ENCODE results near the gene UBE2G1.

UBE2G1 gene

DNA sequence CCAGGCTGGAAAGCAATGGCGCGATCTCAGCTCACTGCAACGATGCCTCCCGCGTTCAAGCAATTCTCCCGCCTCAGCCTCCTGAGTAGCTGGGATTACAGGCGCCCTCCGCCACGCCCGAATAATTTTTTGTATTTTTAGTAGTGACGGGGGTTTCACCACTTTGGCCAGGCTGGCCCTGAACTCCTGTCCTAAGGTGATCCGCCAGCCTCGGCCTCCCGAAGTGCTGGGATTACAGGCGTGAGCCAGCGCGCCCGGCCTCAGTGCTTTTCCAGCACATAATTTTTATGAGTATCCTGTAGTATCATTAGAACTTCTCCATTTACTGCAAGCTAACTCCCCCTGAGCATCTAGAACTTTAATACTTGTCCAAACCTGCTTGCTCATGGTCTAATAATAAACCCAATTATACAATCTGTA lies 1.8 kb downstream of the UBE2G1 start:
- peak overlapping the region in 1 of 2 experiments; percentile 82 for H3K27ac ChIP-seq (ENCODE audit: insufficient read depth in 1 of 2, low read depth in 1 of 2, low read length in 2 of 2, poor library complexity in 1 of 2, severe bottlenecking in 2 of 2)
- DNase-seq = no peak
- 93% methylated on average over 10 of the region's 18 CpGs for WGBS (ENCODE audit: insufficient coverage)
- peak overlapping the region in 6 of 7 experiments; percentile 72 to 92 (median 91) for H3K4me3 ChIP-seq (ENCODE audit: control insufficient read depth in 1 of 7, extremely low read depth in 1 of 7, insufficient read depth in 4 of 7, low read depth in 2 of 7, low read length in 6 of 7)
- peaks cover 0 to 8% (median 4%) of the 10 kb centered on the region in 4 experiments for H3K36me3 ChIP-seq (ENCODE audit: control insufficient read depth in 4 of 4, insufficient read depth in 4 of 4, low read length in 3 of 4)
- peaks cover 0 to 9% (median 8%) of the 10 kb centered on the region in 4 experiments for H3K4me1 ChIP-seq (ENCODE audit: control extremely low read depth in 1 of 4, control insufficient read depth in 4 of 4, insufficient read depth in 4 of 4, low read length in 3 of 4)
- POLR2A ChIA-PET = interaction anchor here (0.6 kb wide), 1 partner anchor 60 kb away, joined by 4 read pairs; no protein-coding TSS in a partner anchor
- no peaks in the 10 kb centered on the region for H3K27me3 ChIP-seq (replicated peaks in 2 of 5; ENCODE audit: control insufficient read depth in 4 of 5, insufficient read depth in 5 of 5, low read length in 4 of 5)
- CTCF ChIA-PET = interaction anchor here (0.8 kb wide), 1 partner anchor 50 kb away, joined by 3 read pairs; no protein-coding TSS in a partner anchor
- no peaks in the 10 kb centered on the region for H3K9me3 ChIP-seq (ENCODE audit: control extremely low read depth in 1 of 5, control insufficient read depth in 4 of 5, insufficient read depth in 2 of 5, low read depth in 1 of 5, low read length in 4 of 5)

DNA sequence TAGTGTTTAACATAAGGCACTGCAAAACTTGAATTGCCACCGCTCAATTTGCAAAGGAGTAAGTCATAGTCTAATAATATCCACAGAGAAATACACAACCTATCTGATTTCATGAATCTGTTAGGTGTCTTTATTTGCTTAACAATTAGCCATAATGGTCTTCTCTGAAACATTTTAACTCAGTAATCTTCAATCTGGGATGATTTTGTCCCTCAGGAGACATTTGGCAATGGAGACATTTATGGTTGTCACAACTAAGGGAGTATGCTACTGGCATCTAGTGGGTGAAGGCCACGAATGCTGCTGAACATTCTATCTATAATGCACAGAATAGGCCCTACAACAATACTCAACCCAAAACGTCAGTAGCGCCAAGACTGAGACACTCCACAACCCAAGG lies 4.3 kb downstream of the UBE2G1 start:
- no peak overlapping the region for H3K4me3 ChIP-seq (ENCODE audit: control insufficient read depth in 1 of 7, extremely low read depth in 1 of 7, insufficient read depth in 4 of 7, low read depth in 2 of 7, low read length in 6 of 7)
- H3K4me1 ChIP-seq (ENCODE audit: control extremely low read depth in 1 of 4, control insufficient read depth in 4 of 4, insufficient read depth in 4 of 4, low read length in 3 of 4) = peaks cover 0 to 9% (median 8%) of the 10 kb centered on the region in 4 experiments
- POLR2A ChIA-PET = no interaction called here
- peak in 2 of 3 donors; percentile 14 to 15 for DNase-seq
- no peaks in the 10 kb centered on the region for H3K27me3 ChIP-seq (replicated peaks in 2 of 5; ENCODE audit: control insufficient read depth in 4 of 5, insufficient read depth in 5 of 5, low read length in 4 of 5)
- peaks cover 2 to 8% (median 4%) of the 10 kb centered on the region in 4 experiments for H3K36me3 ChIP-seq (ENCODE audit: control insufficient read depth in 4 of 4, insufficient read depth in 4 of 4, low read length in 3 of 4)
- no peak overlapping the region for H3K27ac ChIP-seq (ENCODE audit: insufficient read depth in 1 of 2, low read depth in 1 of 2, low read length in 2 of 2, poor library complexity in 1 of 2, severe bottlenecking in 2 of 2)
- CTCF ChIA-PET = no interaction called here
- H3K9me3 ChIP-seq (ENCODE audit: control extremely low read depth in 1 of 5, control insufficient read depth in 4 of 5, insufficient read depth in 2 of 5, low read depth in 1 of 5, low read length in 4 of 5) = no peaks in the 10 kb centered on the region
- no CpG with 5 or more reads among the region's 4 CpGs for WGBS (ENCODE audit: insufficient coverage)

DNA sequence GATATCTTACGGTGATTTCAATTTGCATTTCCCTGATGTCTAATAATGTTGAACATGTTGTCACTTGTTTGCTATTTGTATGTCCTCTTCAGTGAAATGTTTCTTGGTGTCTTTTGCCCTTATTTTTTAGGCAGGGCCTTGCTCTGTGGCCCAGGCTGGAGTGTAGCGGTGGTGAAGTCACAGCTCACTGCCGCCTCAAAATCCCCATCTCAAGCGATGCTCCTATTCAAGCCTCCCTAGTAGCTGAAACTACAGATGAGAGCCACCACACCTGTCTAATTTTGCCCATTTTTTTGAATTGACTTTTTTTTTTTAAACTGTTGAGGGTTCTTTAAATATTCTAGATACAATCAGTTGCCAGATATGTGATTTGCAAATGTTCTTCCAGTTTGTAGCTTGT lies 8.3 kb downstream of the UBE2G1 start:
- peaks cover 2 to 6% (median 4%) of the 10 kb centered on the region in 4 experiments for H3K36me3 ChIP-seq (ENCODE audit: control insufficient read depth in 4 of 4, insufficient read depth in 4 of 4, low read length in 3 of 4)
- no peak for DNase-seq
- ChIA-PET CTCF (interaction anchor here (0.9 kb wide), 1 partner anchor 52 kb away, joined by 3 read pairs; no protein-coding TSS in a partner anchor), POLR2A (interaction anchor here (0.7 kb wide), 1 partner anchor 11 kb away, joined by 3 read pairs; no protein-coding TSS in a partner anchor)
- no peaks in the 10 kb centered on the region for H3K9me3 ChIP-seq (ENCODE audit: control extremely low read depth in 1 of 5, control insufficient read depth in 4 of 5, insufficient read depth in 2 of 5, low read depth in 1 of 5, low read length in 4 of 5)
- H3K27me3 ChIP-seq (replicated peaks in 2 of 5; ENCODE audit: control insufficient read depth in 4 of 5, insufficient read depth in 5 of 5, low read length in 4 of 5) = no peaks in the 10 kb centered on the region
- H3K4me3 ChIP-seq (ENCODE audit: control insufficient read depth in 1 of 7, extremely low read depth in 1 of 7, insufficient read depth in 4 of 7, low read depth in 2 of 7, low read length in 6 of 7) = no peak overlapping the region
- no CpG with 5 or more reads among the region's 4 CpGs for WGBS (ENCODE audit: insufficient coverage)
- no peak overlapping the region for H3K27ac ChIP-seq (ENCODE audit: insufficient read depth in 1 of 2, low read depth in 1 of 2, low read length in 2 of 2, poor library complexity in 1 of 2, severe bottlenecking in 2 of 2)
- H3K4me1 ChIP-seq (ENCODE audit: control extremely low read depth in 1 of 4, control insufficient read depth in 4 of 4, insufficient read depth in 4 of 4, low read length in 3 of 4) = no peaks in the 10 kb centered on the region

DNA sequence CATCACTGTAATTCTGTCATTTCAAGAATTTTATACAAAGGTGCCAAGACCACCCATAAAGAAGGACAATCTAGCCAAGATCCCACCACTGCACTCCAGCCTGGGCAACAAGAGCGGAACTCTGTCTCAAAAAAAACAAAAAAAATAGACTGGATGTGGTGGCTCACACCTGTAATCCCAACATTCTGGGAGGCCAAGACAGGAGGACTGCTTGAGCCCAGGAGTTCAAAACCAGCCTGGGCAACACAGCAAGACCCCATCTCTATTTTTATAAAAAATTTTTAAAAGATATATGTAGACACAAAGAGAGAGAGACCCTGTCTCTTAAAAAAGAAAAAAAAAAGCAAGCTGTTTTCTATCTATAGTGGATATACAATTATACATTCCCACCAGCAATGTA lies 8.8 kb downstream of the UBE2G1 start:
- 100% methylated on average over 1 of the region's 1 CpG for WGBS (ENCODE audit: insufficient coverage)
- ChIA-PET POLR2A (interaction anchor here (0.7 kb wide), 1 partner anchor 12 kb away, joined by 3 read pairs; no protein-coding TSS in a partner anchor), CTCF (interaction anchor here (0.9 kb wide), 1 partner anchor 52 kb away, joined by 3 read pairs; no protein-coding TSS in a partner anchor)
- no peaks in the 10 kb centered on the region for H3K9me3 ChIP-seq (ENCODE audit: control extremely low read depth in 1 of 5, control insufficient read depth in 4 of 5, insufficient read depth in 2 of 5, low read depth in 1 of 5, low read length in 4 of 5)
- DNase-seq = no peak
- no peaks in the 10 kb centered on the region for H3K27me3 ChIP-seq (replicated peaks in 2 of 5; ENCODE audit: control insufficient read depth in 4 of 5, insufficient read depth in 5 of 5, low read length in 4 of 5)
- H3K27ac ChIP-seq (ENCODE audit: insufficient read depth in 1 of 2, low read depth in 1 of 2, low read length in 2 of 2, poor library complexity in 1 of 2, severe bottlenecking in 2 of 2) = no peak overlapping the region
- H3K36me3 ChIP-seq (ENCODE audit: control insufficient read depth in 4 of 4, insufficient read depth in 4 of 4, low read length in 3 of 4) = peaks cover 2 to 5% (median 3%) of the 10 kb centered on the region in 4 experiments
- H3K4me1 ChIP-seq (ENCODE audit: control extremely low read depth in 1 of 4, control insufficient read depth in 4 of 4, insufficient read depth in 4 of 4, low read length in 3 of 4) = no peaks in the 10 kb centered on the region
- H3K4me3 ChIP-seq (ENCODE audit: control insufficient read depth in 1 of 7, extremely low read depth in 1 of 7, insufficient read depth in 4 of 7, low read depth in 2 of 7, low read length in 6 of 7) = no peak overlapping the region

DNA sequence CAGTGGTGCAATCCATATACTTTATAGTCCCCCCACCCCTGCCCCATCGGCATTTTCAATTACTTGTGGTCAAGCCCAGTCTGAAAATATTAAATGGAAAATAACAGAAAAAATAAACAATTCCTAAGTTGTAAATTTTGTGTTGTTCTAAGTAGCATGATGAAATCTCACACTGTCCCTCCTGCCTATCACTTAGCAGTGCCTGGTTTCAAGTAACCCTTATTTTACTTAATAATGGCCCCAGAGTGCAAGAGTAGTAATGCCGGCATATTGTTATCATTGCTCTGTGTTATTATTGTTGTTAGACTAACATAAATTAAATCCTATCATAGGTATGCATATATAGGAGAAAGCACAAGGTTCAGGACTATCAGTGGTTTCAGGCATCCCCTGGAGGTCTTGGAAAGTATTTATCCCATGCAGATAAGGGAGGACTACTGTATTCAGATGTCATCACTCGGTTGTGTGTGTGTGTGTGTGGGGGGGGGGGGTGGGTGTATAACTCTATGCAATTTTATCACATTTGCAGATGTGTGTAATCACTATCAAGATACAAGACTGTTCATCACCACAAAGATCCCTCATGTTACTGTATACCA lies 9.3 kb downstream of the UBE2G1 start:
- H3K4me1 ChIP-seq (ENCODE audit: control extremely low read depth in 1 of 4, control insufficient read depth in 4 of 4, insufficient read depth in 4 of 4, low read length in 3 of 4) = no peaks in the 10 kb centered on the region
- POLR2A ChIA-PET = no interaction called here
- no peak overlapping the region for H3K27ac ChIP-seq (ENCODE audit: insufficient read depth in 1 of 2, low read depth in 1 of 2, low read length in 2 of 2, poor library complexity in 1 of 2, severe bottlenecking in 2 of 2)
- H3K4me3 ChIP-seq (ENCODE audit: control insufficient read depth in 1 of 7, extremely low read depth in 1 of 7, insufficient read depth in 4 of 7, low read depth in 2 of 7, low read length in 6 of 7) = no peak overlapping the region
- no CpG with 5 or more reads among the region's 3 CpGs for WGBS (ENCODE audit: insufficient coverage)
- H3K36me3 ChIP-seq (ENCODE audit: control insufficient read depth in 4 of 4, insufficient read depth in 4 of 4, low read length in 3 of 4) = peaks cover 0 to 3% (median 1%) of the 10 kb centered on the region in 4 experiments
- H3K27me3 ChIP-seq (replicated peaks in 2 of 5; ENCODE audit: control insufficient read depth in 4 of 5, insufficient read depth in 5 of 5, low read length in 4 of 5) = no peaks in the 10 kb centered on the region
- no peaks in the 10 kb centered on the region for H3K9me3 ChIP-seq (ENCODE audit: control extremely low read depth in 1 of 5, control insufficient read depth in 4 of 5, insufficient read depth in 2 of 5, low read depth in 1 of 5, low read length in 4 of 5)
- CTCF ChIA-PET = interaction anchor here (0.9 to 1.4 kb wide), 2 partner anchors 19 to 51 kb away, joined by 3 read pairs; no protein-coding TSS in a partner anchor
- DNase-seq = no peak

DNA sequence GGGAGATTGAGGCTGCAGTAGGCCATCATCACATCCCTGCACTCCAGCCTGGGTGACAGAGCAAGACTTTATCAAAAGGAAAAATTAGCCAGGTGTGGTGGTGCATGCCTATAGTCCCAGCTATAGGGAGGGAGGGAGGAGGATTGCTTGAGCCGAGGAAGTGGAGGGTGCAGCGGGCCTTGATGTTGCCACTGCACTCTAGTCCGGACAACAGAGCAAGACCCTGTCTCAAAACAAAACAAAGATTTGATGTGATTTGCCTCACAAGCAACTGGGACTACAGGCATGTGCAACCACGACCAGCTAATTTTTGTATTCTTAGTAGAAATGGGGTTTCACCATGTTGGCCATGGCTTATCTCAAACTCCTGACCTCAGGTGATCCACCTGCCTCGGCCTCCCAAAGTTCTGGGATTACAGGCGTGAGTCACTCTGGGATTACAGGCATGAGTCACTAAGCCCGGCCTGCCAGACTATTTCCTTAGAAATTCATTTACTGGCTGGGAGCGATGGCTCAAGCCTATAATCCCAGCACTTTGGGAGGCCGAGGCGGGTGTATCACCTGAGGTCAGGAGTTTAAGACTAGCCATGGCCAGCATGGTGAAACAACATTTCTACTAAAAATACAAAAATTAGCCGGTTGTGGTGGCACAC lies 11.5 kb downstream of the UBE2G1 start:
- ChIA-PET POLR2A (no interaction called here), CTCF (interaction anchor here (1.1 kb wide), 1 partner anchor 61 kb away, joined by 3 read pairs; no protein-coding TSS in a partner anchor)
- DNase-seq = no peak
- Histone ChIP-seq H3K4me1 (ENCODE audit: control extremely low read depth in 1 of 4, control insufficient read depth in 4 of 4, insufficient read depth in 4 of 4, low read length in 3 of 4) (no peaks in the 10 kb centered on the region), H3K4me3 (ENCODE audit: control insufficient read depth in 1 of 7, extremely low read depth in 1 of 7, insufficient read depth in 4 of 7, low read depth in 2 of 7, low read length in 6 of 7) (no peak overlapping the region), H3K27ac (ENCODE audit: insufficient read depth in 1 of 2, low read depth in 1 of 2, low read length in 2 of 2, poor library complexity in 1 of 2, severe bottlenecking in 2 of 2) (no peak overlapping the region), H3K9me3 (ENCODE audit: control extremely low read depth in 1 of 5, control insufficient read depth in 4 of 5, insufficient read depth in 2 of 5, low read depth in 1 of 5, low read length in 4 of 5) (no peaks in the 10 kb centered on the region), H3K27me3 (replicated peaks in 2 of 5; ENCODE audit: control insufficient read depth in 4 of 5, insufficient read depth in 5 of 5, low read length in 4 of 5) (no peaks in the 10 kb centered on the region), H3K36me3 (ENCODE audit: control insufficient read depth in 4 of 4, insufficient read depth in 4 of 4, low read length in 3 of 4) (peaks cover 0 to 2% (median 0%) of the 10 kb centered on the region in 4 experiments)
- 98% methylated on average over 10 of the region's 11 CpGs for WGBS (ENCODE audit: insufficient coverage)

DNA sequence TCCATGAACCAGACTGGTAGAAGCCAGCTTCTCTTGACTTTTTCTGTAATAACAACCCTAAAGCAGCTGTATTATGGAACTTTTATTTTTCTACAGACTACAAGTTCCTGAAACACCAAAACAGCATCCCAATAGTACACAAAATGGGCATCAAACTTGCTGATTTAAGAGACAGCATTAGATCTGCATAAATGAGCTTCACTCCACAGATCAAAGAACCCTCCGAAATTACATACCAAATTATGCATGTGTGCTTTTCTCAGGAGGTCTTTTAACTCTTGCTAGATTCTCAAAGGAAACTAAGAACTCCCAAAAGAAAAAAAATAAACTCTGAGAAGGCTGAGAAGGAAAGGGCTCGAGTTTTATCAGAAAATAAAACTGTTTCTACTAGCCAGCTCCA lies 12.3 kb downstream of the UBE2G1 start:
- no peak for DNase-seq
- CTCF ChIA-PET = interaction anchor here (0.8 to 1.1 kb wide), 2 partner anchors 60 to 67 kb away, joined by 3 read pairs; no protein-coding TSS in a partner anchor
- Histone ChIP-seq H3K27me3 (replicated peaks in 2 of 5; ENCODE audit: control insufficient read depth in 4 of 5, insufficient read depth in 5 of 5, low read length in 4 of 5) (no peaks in the 10 kb centered on the region), H3K4me1 (ENCODE audit: control extremely low read depth in 1 of 4, control insufficient read depth in 4 of 4, insufficient read depth in 4 of 4, low read length in 3 of 4) (no peaks in the 10 kb centered on the region), H3K36me3 (ENCODE audit: control insufficient read depth in 4 of 4, insufficient read depth in 4 of 4, low read length in 3 of 4) (peaks cover 0 to 2% (median 0%) of the 10 kb centered on the region in 4 experiments), H3K27ac (ENCODE audit: insufficient read depth in 1 of 2, low read depth in 1 of 2, low read length in 2 of 2, poor library complexity in 1 of 2, severe bottlenecking in 2 of 2) (no peak overlapping the region), H3K9me3 (ENCODE audit: control extremely low read depth in 1 of 5, control insufficient read depth in 4 of 5, insufficient read depth in 2 of 5, low read depth in 1 of 5, low read length in 4 of 5) (no peaks in the 10 kb centered on the region), H3K4me3 (ENCODE audit: control insufficient read depth in 1 of 7, extremely low read depth in 1 of 7, insufficient read depth in 4 of 7, low read depth in 2 of 7, low read length in 6 of 7) (no peak overlapping the region)
- POLR2A ChIA-PET = interaction anchor here (0.6 kb wide), 1 partner anchor 87 kb away, joined by 3 read pairs; no protein-coding TSS in a partner anchor
- WGBS (ENCODE audit: insufficient coverage) = 80% methylated on average over 1 of the region's 2 CpGs

Measured in common myeloid progenitor, CD34-positive (primary cell).